HepG2 (cell line): ENCODE results near the gene TGFB2. TPM values are rescaled to one million over a fixed set of nuclear protein-coding genes. Genes with fewer than 3 reads are reported as not detected.

Source experiments
- ATAC-seq: fragments of 200-7000 bp; cut with Tn5 transposase; 3 replicates; pipeline ENCODE4 v1.9.1; 2020; ENCODE audit warnings: mild to moderate bottlenecking, moderate library complexity
- BruUV-seq: library from RNA; stranded (reverse); fragments of 400-500 nt; replicated peaks from 2 replicates; lab custom pipeline; 2021; lab: Mats Ljungman, UMichigan
- CTCF ChIA-PET: fragments of 300-600 bp; formaldehyde crosslinking; extraction: SDS; loops from one replicate; lab custom pipeline; 2021; ENCODE audit warnings: low total read pairs, inconsistent platforms, low intra/inter-chr PET ratio; lab: Yijun Ruan, JAX
- POLR2A ChIA-PET: fragments of 350-600 bp; sonication (Branson Sonifier 250); formaldehyde crosslinking; loops from one replicate; lab custom pipeline; 2020; ENCODE audit warnings: antibody characterized with exemption, inconsistent platforms; lab: Yijun Ruan, JAX
- DNase-seq: peaks from one replicate; pipeline ENCODE4 v3.0.0-alpha.2; 2015; ENCODE audit warnings: low spot score
- FAIRE-seq: peaks from 3 replicates; lab custom pipeline; 2011; peaks lifted over from hg19 to GRCh38; lab: Jason Lieb, UNC
- H2AFZ ChIP-seq: one replicate; pipeline ENCODE4 v1.6.1; 2011; ENCODE audit warnings: low read length, inconsistent platforms
- H3K27ac ChIP-seq: fragments of 300-600 bp; 3 replicates; pipeline ENCODE4 v1.8.0; 2011; ENCODE audit warnings: mixed run types, mild to moderate bottlenecking, mixed read lengths, low read length, inconsistent platforms; ENCODE audit not compliant: insufficient read depth; ENCODE audit errors: extremely low read length
- H3K27me3 ChIP-seq, 2 experiments: fragments of 200-600 bp in 1 of 2; 2 replicates in 1 of 2; 3 replicates in 1 of 2; pipeline versions ENCODE4 v1.6.0 to v1.8.0; 2011; ENCODE audit warnings: low read length in 2 of 2, mild to moderate bottlenecking in 2 of 2, moderate library complexity in 2 of 2, inconsistent platforms in 1 of 2; ENCODE audit not compliant: insufficient read depth in 2 of 2, control insufficient read depth in 1 of 2
- H3K36me3 ChIP-seq, 2 experiments: fragments of 200-600 bp in 1 of 2; replicated peaks in 1 of 2; 2 replicates in 1 of 2; 3 replicates in 1 of 2; pipeline versions ENCODE4 v1.5.1 to v1.8.0; 2011; ENCODE audit warnings: low read length in 2 of 2, inconsistent platforms in 1 of 2; ENCODE audit not compliant: insufficient read depth in 2 of 2, control insufficient read depth in 1 of 2
- H3K4me1 ChIP-seq: 2 replicates; pipeline ENCODE4 v1.5.1; 2012; ENCODE audit warnings: low read length, inconsistent platforms; ENCODE audit not compliant: insufficient read depth
- H3K4me2 ChIP-seq: 2 replicates; pipeline ENCODE4 v1.6.0; 2011; ENCODE audit warnings: low read depth, low read length, inconsistent platforms
- H3K4me3 ChIP-seq, 3 experiments: fragments of 200-600 bp in 1 of 3; sonication (generic), shearing (Covaris generic) in 1 of 3; replicated peaks in 1 of 3; 2 replicates each; pipeline ENCODE4 v1.5.1; 2011 to 2016; ENCODE audit warnings: low read length in 3 of 3, inconsistent platforms in 2 of 3, low read depth in 2 of 3, mild to moderate bottlenecking in 2 of 3, control low read depth in 1 of 3, mixed read lengths in 1 of 3; ENCODE audit not compliant: insufficient read depth in 1 of 3
- H3K79me2 ChIP-seq: one replicate; pipeline ENCODE4 v1.6.1; 2011; ENCODE audit warnings: low read length, inconsistent platforms; ENCODE audit not compliant: insufficient read depth
- H3K9ac ChIP-seq: 2 replicates; pipeline ENCODE4 v1.6.0; 2011; ENCODE audit warnings: mild to moderate bottlenecking, low read depth, low read length, inconsistent platforms; ENCODE audit not compliant: insufficient read depth
- H3K9me3 ChIP-seq: 2 replicates; pipeline ENCODE4 v1.5.1; 2012; ENCODE audit warnings: mild to moderate bottlenecking, low read length
- H4K20me1 ChIP-seq: 2 replicates; pipeline ENCODE4 v1.6.0; 2011; ENCODE audit warnings: inconsistent platforms, mild to moderate bottlenecking, low read length, moderate library complexity; ENCODE audit not compliant: insufficient read depth
- CAMTA2 ChIP-seq: sonication (generic); formaldehyde crosslinking; IDR thresholded peaks from 2 replicates; pipeline ENCODE4 v1.4.0; 2020; ENCODE audit warnings: mild to moderate bottlenecking, missing genetic modification reagents, borderline replicate concordance
- IRX3 ChIP-seq: sonication (generic); formaldehyde crosslinking; IDR thresholded peaks from 2 replicates; pipeline ENCODE4 v1.8.1; 2023; ENCODE audit warnings: mild to moderate bottlenecking, low read depth, missing genetic modification reagents, borderline replicate concordance
- MATR3 ChIP-seq: sonication (generic); formaldehyde crosslinking; IDR thresholded peaks from 2 replicates; pipeline ENCODE4 v1.4.0; 2020; ENCODE audit warnings: missing genetic modification reagents
- NFKBIZ ChIP-seq: IDR thresholded peaks from 2 replicates; pipeline ENCODE4 v1.6.1; 2018; ENCODE audit warnings: missing genetic modification reagents, missing compliant biosample characterization
- PRDM10 ChIP-seq: sonication (generic); formaldehyde crosslinking; IDR thresholded peaks from 2 replicates; pipeline ENCODE4 v1.4.0; 2020; ENCODE audit warnings: low read depth, missing genetic modification reagents
- SP5 ChIP-seq: IDR thresholded peaks from 2 replicates; pipeline ENCODE4 v1.6.1; 2016; ENCODE audit warnings: low read depth, borderline replicate concordance
- SRSF1 ChIP-seq: fragments of 200-400 bp; formaldehyde crosslinking; optimal IDR thresholded peaks from 2 replicates; pipeline ENCODE3; 2017; ENCODE audit warnings: mild to moderate bottlenecking, low read depth, low read length, moderate library complexity
- TRIM22 ChIP-seq: fragments of 450-650 bp; IDR thresholded peaks from 2 replicates; pipeline ENCODE4 v1.6.1; 2017
- UBTF ChIP-seq: sonication (generic); formaldehyde crosslinking; IDR thresholded peaks from 2 replicates; pipeline ENCODE4 v1.4.0; 2020; ENCODE audit warnings: mild to moderate bottlenecking, missing genetic modification reagents
- ZBTB38 ChIP-seq: sonication (generic); formaldehyde crosslinking; IDR thresholded peaks from 2 replicates; pipeline ENCODE4 v1.5.1; 2020; ENCODE audit warnings: mild to moderate bottlenecking, missing genetic modification reagents
- ZNF558 ChIP-seq: sonication (generic); formaldehyde crosslinking; IDR thresholded peaks from 2 replicates; pipeline ENCODE4 v1.9.0; 2022; ENCODE audit warnings: mild to moderate bottlenecking, missing genetic modification reagents, borderline replicate concordance
- WGBS: methylation state at CpG from one replicate; pipeline ENCODE4 v1.1.6; 2017; ENCODE audit warnings: low lambda C conversion rate; 5-methylcytosine and 5-hydroxymethylcytosine counted together
- in situ Hi-C: cut with HindIII; loops from 2 replicates; pipeline ENCODE4 v1.10.0; 2017; ENCODE audit warnings: low pct_unique_long_range_greater_than_20kb; ENCODE audit not compliant: extremely low pct_ligation_motif_present
- intact Hi-C: fragments of 100-400 bp; cut with micrococcal nuclease; formaldehyde crosslinking; loops from one replicate; pipeline ENCODE4 v1.10.0; 2022; ENCODE audit not compliant: unreplicated experiment
- polyA plus RNA-seq, 8 experiments: library from polyadenylated mRNA; depleted of rRNA in 3 of 8; stranded (reverse) in 7 of 8; unstranded in 1 of 8; fragments of >200 nt; fragmentation: Illumina TruSeq in 4 of 8; extraction: Trizol in 4 of 8; gene quantifications; 2 replicates each; pipeline versions ENCODE4 v1.2.1 to v1.2.3, GENCODE V29; 2011 to 2016; ENCODE audit warnings: low read depth in 4 of 8, missing spikeins in 1 of 8, mixed read lengths in 1 of 8; ENCODE audit not compliant: insufficient read depth in 1 of 8
- total RNA-seq, 5 experiments: library from RNA; depleted of rRNA; stranded (reverse); fragments of >200 nt; fragmentation: Illumina TruSeq; extraction: Trizol; gene quantifications; 2 replicates each; pipeline ENCODE4 v1.2.3, GENCODE V29; 2016; ENCODE audit warnings: low read depth in 1 of 5

TGFB2 gene
- total and polyA plus RNA-seq, 2 of the 13 experiments (the other 11 are each of a cell fraction or from before 2014, with no cell fraction given) = 0.07 TPM; not detected in 1

DNA sequence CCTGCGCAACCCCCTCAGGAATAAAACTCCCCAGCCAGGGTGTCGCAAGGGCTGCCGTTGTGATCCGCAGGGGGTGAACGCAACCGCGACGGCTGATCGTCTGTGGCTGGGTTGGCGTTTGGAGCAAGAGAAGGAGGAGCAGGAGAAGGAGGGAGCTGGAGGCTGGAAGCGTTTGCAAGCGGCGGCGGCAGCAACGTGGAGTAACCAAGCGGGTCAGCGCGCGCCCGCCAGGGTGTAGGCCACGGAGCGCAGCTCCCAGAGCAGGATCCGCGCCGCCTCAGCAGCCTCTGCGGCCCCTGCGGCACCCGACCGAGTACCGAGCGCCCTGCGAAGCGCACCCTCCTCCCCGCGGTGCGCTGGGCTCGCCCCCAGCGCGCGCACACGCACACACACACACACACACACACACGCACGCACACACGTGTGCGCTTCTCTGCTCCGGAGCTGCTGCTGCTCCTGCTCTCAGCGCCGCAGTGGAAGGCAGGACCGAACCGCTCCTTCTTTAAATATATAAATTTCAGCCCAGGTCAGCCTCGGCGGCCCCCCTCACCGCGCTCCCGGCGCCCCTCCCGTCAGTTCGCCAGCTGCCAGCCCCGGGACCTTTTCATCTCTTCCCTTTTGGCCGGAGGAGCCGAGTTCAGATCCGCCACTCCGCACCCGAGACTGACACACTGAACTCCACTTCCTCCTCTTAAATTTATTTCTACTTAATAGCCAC, 696 bp downstream of the TGFB2 start:
- H3K4me3 ChIP-seq = peak overlapping the region; percentile 56 to 78 (median 56)
- no peak overlapping the region for H3K27ac ChIP-seq
- ChIA-PET POLR2A (interaction anchor here (0.9 kb wide), 1 partner anchor 35 kb away, joined by 3 read pairs; no protein-coding TSS in a partner anchor), CTCF (no interaction called here)
- BruUV-seq = no TSS peak
- intact Hi-C loops (loop anchor here (1.0 kb wide), 1 partner anchor 56 kb away; no protein-coding TSS in a partner anchor), in situ Hi-C loops (loop anchor here (10.0 to 25.0 kb wide), 3 partner anchors 641 to 1469 kb away; no protein-coding TSS in a partner anchor)
- FAIRE-seq (no peak), ATAC-seq (peak; percentile 95), DNase-seq (peak; percentile 7)
- H3K9ac ChIP-seq = peak overlapping the region; percentile 11; the same call in 1 of the 2 replicates
- H3K79me2 ChIP-seq = no peaks in the 10 kb centered on the region
- peaks cover 2 to 41% of the 10 kb centered on the region in 2 experiments; a peak in 3 of 5 replicates for H3K27me3 ChIP-seq
- peak overlapping the region; percentile 96 for H3K4me2 ChIP-seq
- peaks cover 29% of the 10 kb centered on the region for H3K4me1 ChIP-seq
- H3K36me3 ChIP-seq = no peaks in the 10 kb centered on the region
- H3K9me3 ChIP-seq = no peaks in the 10 kb centered on the region
- 3% methylated on average over 12 of the region's 64 CpGs for WGBS
- H2AFZ ChIP-seq = no peak overlapping the region
- no peaks in the 10 kb centered on the region for H4K20me1 ChIP-seq
- TF ChIP-seq MATR3 (CRISPR knock-in tag) (no peak), ZNF558 (CRISPR knock-in tag) (no peak), TRIM22 (no peak), SRSF1 (no peak), IRX3 (CRISPR knock-in tag) (no peak), SP5 (CRISPR knock-in tag) (no peak), ZBTB38 (CRISPR knock-in tag) (0 out of 2 replicates have a peak, but pooled peaks have one; percentile 15), UBTF (CRISPR knock-in tag) (peak; percentile 69; the same call in 1 of the 2 replicates), CAMTA2 (CRISPR knock-in tag) (peak; percentile 67; the same call in 1 of the 2 replicates), PRDM10 (CRISPR knock-in tag) (no peak), NFKBIZ (CRISPR knock-in tag) (no peak)
